Pancreas (tissue), 10 donors: ENCODE results near the gene ATL1. TPM values are rescaled to one million over a fixed set of nuclear protein-coding genes. Genes with fewer than 3 reads are reported as not detected.

ENCODE experiments used
- ATAC-seq, 4 donors: fragments of 200-7000 bp; cut with Tn5 transposase; one replicate each; pipeline versions ENCODE4 v1.8.0 to v1.9.1; 2020; ENCODE audit warnings: mild to moderate bottlenecking in 4 of 4, moderate library complexity in 4 of 4
- DNase-seq, 6 donors: peaks; one replicate each; pipeline ENCODE4 v3.0.0-alpha.2; 2020
- FAIRE-seq: peaks from 2 replicates; lab custom pipeline; 2012; peaks lifted over from hg19 to GRCh38; lab: Jason Lieb, UNC
- H3K27ac ChIP-seq, 4 donors: fragments of 200-600 bp; sonication (generic); 1 replicate in 3 of 4; 2 replicates in 1 of 4; pipeline versions ENCODE4 v1.5.0 to v1.8.0; 2020
- H3K27me3 ChIP-seq, 4 donors: fragments of 200-600 bp; one replicate each; pipeline ENCODE4 v1.8.0; 2021
- H3K36me3 ChIP-seq, 3 donors: fragments of 200-600 bp; sonication (generic) in 1 of 3; one replicate each; pipeline versions ENCODE4 v1.5.0 to v1.8.0; 2020 to 2021
- H3K4me1 ChIP-seq, 3 donors: fragments of 200-600 bp; one replicate each; pipeline ENCODE4 v1.8.0; 2021
- H3K4me3 ChIP-seq, 4 donors: fragments of 200-600 bp; sonication (generic) in 2 of 4; one replicate each; pipeline versions ENCODE4 v1.5.0 to v1.8.0; 2020 to 2021
- H3K9me3 ChIP-seq, 4 donors: fragments of 200-600 bp; one replicate each; pipeline ENCODE4 v1.8.0; 2021
- WGBS, 2 donors: extraction: QIAGEN DNeasy Blood & Tissue Kit; methylation state at CpG; one replicate each; pipeline ENCODE4 v1.1.7; 2013; 5-methylcytosine and 5-hydroxymethylcytosine counted together
- intact Hi-C, 3 donors: fragments of 100-400 bp; cut with DNase I; formaldehyde crosslinking; loops; one replicate each; pipeline versions ENCODE4 v1.11.1 to v1.14.2; 2022
- polyA plus RNA-seq, 2 donors: library from polyadenylated mRNA; stranded (reverse); fragments of 200-250 nt; gene quantifications; one replicate each; pipeline ENCODE4 v1.2.3, GENCODE V29; 2013
- total RNA-seq, 6 donors: library from RNA; stranded (reverse); fragmentation: NEBNext Ultra II Directional in 4 of 6; extraction: Animal tissue kit (Norgen Biotek cat#: 25700) in 4 of 6; gene quantifications; one replicate each; pipeline versions ENCODE4 v1.2.1 to v1.2.4, GENCODE V29; 2021 to 2023
- TF ChIP-seq, protein P1 (sequence below), 4 donors: fragments of 200-600 bp; sonication (generic) in 3 of 4; IDR thresholded peaks; one replicate each; pipeline versions ENCODE4 v1.5.0 to v1.8.0; 2021; ENCODE audit warnings: antibody characterized with exemption in 4 of 4
- donor health status: healthy with polysubstance abuse.
- donor health status: DM: no; HTN: no; CAD: no; lungs with moderate emphysema.
- donor health status: DM: no; HTN: no; CAD: no.
- donor health status: control.
- donor health status: control.
- donor health status: Bipolar disorder and iron deficiency.
- donor health status: DM: yes; HTN: yes; CAD: no.
- donor health status: DM: no; HTN: no; CAD: no.
- donor health status: DM: no; HTN: no; CAD: no.
- donor health status: DM: yes; HTN: yes; CAD: no.

ATL1 gene
- total and polyA plus RNA-seq, 8 donors, result 1.3 to 6.1 (median 3.2) TPM

DNA sequence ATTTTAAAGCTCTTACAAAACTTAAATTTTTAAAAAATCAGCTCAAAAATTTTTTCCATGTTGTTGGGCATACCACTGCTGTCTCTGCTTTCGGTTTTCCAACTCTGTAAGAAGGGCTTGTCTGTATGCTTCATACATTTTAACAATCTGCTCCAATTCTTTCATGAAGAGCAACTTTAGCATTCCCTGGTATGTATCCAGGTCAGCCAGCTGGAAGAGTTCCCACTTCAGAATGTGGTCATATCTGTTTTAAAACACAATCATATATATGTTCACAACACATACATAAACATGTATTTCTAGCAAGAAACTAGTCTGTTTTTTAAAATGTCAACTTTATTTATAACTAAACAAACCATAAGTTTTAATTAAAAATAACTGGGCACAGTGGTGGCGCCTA, 75.2 kb downstream of the ATL1 start:
- Histone ChIP-seq H3K9me3 (no peaks in the 10 kb centered on the region), H3K27me3 (no peaks in the 10 kb centered on the region), H3K36me3 (peaks cover 0 to 22% (median 13%) of the 10 kb centered on the region in 3 donors), H3K27ac (no peak overlapping the region), H3K4me1 (peaks cover 0 to 4% (median 0%) of the 10 kb centered on the region in 3 donors), H3K4me3 (no peak overlapping the region)
- TF ChIP-seq, protein P1, sequence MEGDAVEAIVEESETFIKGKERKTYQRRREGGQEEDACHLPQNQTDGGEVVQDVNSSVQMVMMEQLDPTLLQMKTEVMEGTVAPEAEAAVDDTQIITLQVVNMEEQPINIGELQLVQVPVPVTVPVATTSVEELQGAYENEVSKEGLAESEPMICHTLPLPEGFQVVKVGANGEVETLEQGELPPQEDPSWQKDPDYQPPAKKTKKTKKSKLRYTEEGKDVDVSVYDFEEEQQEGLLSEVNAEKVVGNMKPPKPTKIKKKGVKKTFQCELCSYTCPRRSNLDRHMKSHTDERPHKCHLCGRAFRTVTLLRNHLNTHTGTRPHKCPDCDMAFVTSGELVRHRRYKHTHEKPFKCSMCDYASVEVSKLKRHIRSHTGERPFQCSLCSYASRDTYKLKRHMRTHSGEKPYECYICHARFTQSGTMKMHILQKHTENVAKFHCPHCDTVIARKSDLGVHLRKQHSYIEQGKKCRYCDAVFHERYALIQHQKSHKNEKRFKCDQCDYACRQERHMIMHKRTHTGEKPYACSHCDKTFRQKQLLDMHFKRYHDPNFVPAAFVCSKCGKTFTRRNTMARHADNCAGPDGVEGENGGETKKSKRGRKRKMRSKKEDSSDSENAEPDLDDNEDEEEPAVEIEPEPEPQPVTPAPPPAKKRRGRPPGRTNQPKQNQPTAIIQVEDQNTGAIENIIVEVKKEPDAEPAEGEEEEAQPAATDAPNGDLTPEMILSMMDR (IDR thresholded peaks at IDR 0.05), result no peak
- DNase-seq (no peak), FAIRE-seq (no peak), ATAC-seq (peak in 2 of 4 donors; percentile 13 to 25)
- WGBS, 2 donors, result 90 to 97% methylated on average over 2 of the region's 2 CpGs
- intact Hi-C loops, result no loop called here

DNA sequence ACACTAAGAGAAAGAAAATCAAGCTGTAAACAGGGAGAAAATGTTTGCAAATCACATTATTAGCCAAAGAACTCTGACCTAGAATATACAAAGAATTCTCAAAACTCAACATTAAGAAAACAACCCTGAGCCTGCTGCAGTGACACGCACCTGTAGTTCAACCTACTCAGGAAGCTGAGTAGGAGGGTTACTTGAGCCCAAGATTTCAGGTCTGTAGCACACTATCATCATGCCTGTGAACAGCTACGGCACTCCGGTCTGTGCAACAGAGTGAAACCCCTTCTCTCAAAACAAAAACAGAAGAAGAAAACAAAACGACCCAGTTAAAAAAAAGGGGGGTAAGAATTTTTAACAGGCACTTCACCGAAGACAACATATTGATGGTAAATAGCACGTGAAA, 87.3 kb downstream of the ATL1 start:
- no peaks in the 10 kb centered on the region for H3K36me3 ChIP-seq
- no peak overlapping the region for H3K27ac ChIP-seq
- WGBS, 2 donors, result 53 to 56% methylated on average over 6 of the region's 6 CpGs
- H3K27me3 ChIP-seq, result no peaks in the 10 kb centered on the region
- peaks cover 0 to 31% (median 12%) of the 10 kb centered on the region in 3 donors for H3K4me1 ChIP-seq
- no peak for DNase-seq
- intact Hi-C loops, result no loop called here
- no peak overlapping the region for H3K4me3 ChIP-seq
- peak in 3 of 4 donors; percentile 39 to 70 (median 44) for ATAC-seq
- H3K9me3 ChIP-seq, result no peaks in the 10 kb centered on the region
- FAIRE-seq, result no peak
- TF ChIP-seq, protein P1 (IDR thresholded peaks at IDR 0.05), result no peak

DNA sequence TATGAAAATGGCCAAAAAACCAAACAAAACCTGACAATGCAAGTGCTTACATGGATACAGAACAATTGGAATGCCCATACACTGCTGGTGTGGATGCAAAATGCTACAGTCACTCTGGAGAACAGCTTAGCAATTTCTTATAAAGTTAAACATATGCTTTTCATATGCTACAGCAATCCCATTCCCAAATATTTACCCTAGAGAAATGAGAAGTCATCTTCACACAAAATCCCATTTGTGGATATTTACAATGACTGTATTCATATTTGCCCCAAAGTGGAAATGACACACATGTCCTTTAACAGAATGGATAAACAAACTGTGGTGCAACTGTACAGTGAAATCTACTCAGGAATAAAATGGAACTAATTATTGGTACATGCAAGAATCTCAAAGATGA, 87.8 kb downstream of the ATL1 start:
- intact Hi-C loops, result no loop called here
- FAIRE-seq (no peak), ATAC-seq (peak in 1 of 4 donors; percentile 19), DNase-seq (no peak)
- TF ChIP-seq, protein P1 (IDR thresholded peaks at IDR 0.05), result no peak
- Histone ChIP-seq H3K27me3 (no peaks in the 10 kb centered on the region), H3K4me1 (peaks cover 0 to 33% (median 12%) of the 10 kb centered on the region in 3 donors), H3K27ac (no peak overlapping the region), H3K4me3 (no peak overlapping the region), H3K9me3 (no peaks in the 10 kb centered on the region), H3K36me3 (no peaks in the 10 kb centered on the region)

DNA sequence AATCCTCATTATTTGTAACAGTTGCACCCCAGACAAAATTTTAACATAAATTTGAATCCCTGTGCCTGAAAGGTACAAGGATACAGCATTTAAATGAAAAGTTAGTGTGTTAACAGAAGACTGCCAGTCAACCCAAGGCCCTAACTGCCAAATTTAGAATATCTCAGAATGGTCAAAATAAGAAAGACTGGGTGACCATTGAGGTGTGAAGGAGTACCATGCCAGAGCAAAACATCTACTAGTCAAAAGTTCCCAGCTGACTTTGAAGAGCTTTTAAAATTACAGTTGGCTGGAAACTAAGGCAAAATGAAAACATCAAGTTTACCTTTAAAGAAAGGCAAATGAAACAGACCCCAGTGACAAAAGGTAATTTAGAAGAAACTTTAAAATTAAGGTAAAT, 89.7 kb downstream of the ATL1 start:
- H3K9me3 ChIP-seq, result no peaks in the 10 kb centered on the region
- TF ChIP-seq, protein P1 (IDR thresholded peaks at IDR 0.05), result no peak
- DNase-seq, result no peak
- ATAC-seq, result no peak
- H3K27me3 ChIP-seq, result no peaks in the 10 kb centered on the region
- intact Hi-C loops, result no loop called here
- peaks cover 0 to 28% (median 12%) of the 10 kb centered on the region in 3 donors for H3K4me1 ChIP-seq
- H3K36me3 ChIP-seq, result no peaks in the 10 kb centered on the region
- no peak overlapping the region for H3K27ac ChIP-seq
- no peak for FAIRE-seq
- no peak overlapping the region for H3K4me3 ChIP-seq

DNA sequence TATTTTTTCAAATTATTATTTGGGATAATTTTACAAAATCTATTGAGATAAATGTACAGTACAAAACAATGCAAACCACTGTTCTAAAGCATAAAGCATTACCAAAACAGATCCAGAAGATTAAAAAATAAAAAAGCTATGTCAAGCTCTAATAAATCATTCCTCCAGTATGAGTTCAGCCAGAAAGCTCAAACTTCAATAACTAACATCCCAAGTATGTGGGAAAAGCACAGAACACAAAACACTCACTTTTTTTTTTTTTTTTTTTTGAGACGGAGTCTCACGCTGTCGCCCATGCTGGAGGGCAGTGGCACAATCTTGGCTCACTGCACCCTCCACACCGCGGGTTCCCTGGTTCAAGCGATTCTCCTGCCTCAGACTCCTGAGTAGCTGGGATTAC, 96.8 kb downstream of the ATL1 start:
- intact Hi-C loops, result no loop called here
- Histone ChIP-seq H3K9me3 (no peaks in the 10 kb centered on the region), H3K4me1 (peaks cover 26 to 59% (median 45%) of the 10 kb centered on the region in 3 donors), H3K27ac (peak overlapping the region in 2 of 4 donors; percentile 72 to 75), H3K36me3 (peaks cover 0 to 4% (median 3%) of the 10 kb centered on the region in 3 donors), H3K27me3 (no peaks in the 10 kb centered on the region), H3K4me3 (no peak overlapping the region)
- DNase-seq (no peak), FAIRE-seq (no peak), ATAC-seq (no peak)
- 44 to 58% methylated on average over 6 of the region's 6 CpGs for WGBS, 2 donors
- TF ChIP-seq, protein P1 (IDR thresholded peaks at IDR 0.05), result no peak
